H1 (cell line): ENCODE measurements around the gene PRUNE1.
A peak's percentile ranks its signal among the peaks of the same experiment; 100 is the strongest.

Source experiments
- CEBPB ChIP-seq: IDR thresholded peaks from 2 replicates; pipeline ENCODE4 v1.6.1; 2012; ENCODE audit warnings: low read depth, low read length
- CHD2 ChIP-seq: IDR thresholded peaks from 2 replicates; pipeline ENCODE4 v1.6.1; 2012; ENCODE audit warnings: low read length, improper control_type of control experiment
- CHD7 ChIP-seq: fragments of 300-600 bp; sonication (generic); IDR thresholded peaks from 2 replicates; pipeline ENCODE4 v1.7.1; 2012; ENCODE audit warnings: low read length, moderate library complexity, mild to moderate bottlenecking, inconsistent platforms; ENCODE audit not compliant: insufficient replicate concordance
- CTCF ChIP-seq, 3 experiments: IDR thresholded peaks; 1 replicate in 2 of 3; 2 replicates in 1 of 3; pipeline versions ENCODE4 v1.5.1 to v1.6.1; 2011; ENCODE audit warnings: low read length in 3 of 3, mild to moderate bottlenecking in 3 of 3, inconsistent platforms in 2 of 3, low read depth in 1 of 3, moderate library complexity in 1 of 3; ENCODE audit not compliant: insufficient read depth in 1 of 3; ENCODE audit errors: control extremely low read depth in 1 of 3
- EP300 ChIP-seq, 2 experiments: IDR thresholded peaks; 1 replicate in 1 of 2; 2 replicates in 1 of 2; pipeline ENCODE4 v1.6.1; 2011 to 2012; ENCODE audit warnings: low read depth in 2 of 2, low read length in 2 of 2, mild to moderate bottlenecking in 2 of 2, borderline replicate concordance in 1 of 2, inconsistent platforms in 1 of 2, moderate library complexity in 1 of 2
- FOSL1 ChIP-seq: IDR thresholded peaks from 2 replicates; pipeline ENCODE4 v1.6.1; 2011; ENCODE audit warnings: mild to moderate bottlenecking, low read depth, low read length, moderate library complexity; ENCODE audit not compliant: insufficient read depth
- GABPA ChIP-seq: IDR thresholded peaks from 2 replicates; pipeline ENCODE4 v1.6.1; 2011; ENCODE audit warnings: mild to moderate bottlenecking, low read length, moderate library complexity, borderline replicate concordance; ENCODE audit not compliant: insufficient read depth
- NANOG ChIP-seq: IDR thresholded peaks from 2 replicates; pipeline ENCODE4 v1.6.1; 2011; ENCODE audit warnings: low read length, low read depth, mild to moderate bottlenecking, inconsistent platforms; ENCODE audit not compliant: insufficient read depth, poor library complexity, severe bottlenecking
- POLR2A ChIP-seq, 2 experiments: IDR thresholded peaks; 1 replicate in 1 of 2; 2 replicates in 1 of 2; pipeline ENCODE4 v1.6.1; 2011; ENCODE audit warnings: low read depth in 2 of 2, low read length in 2 of 2, mild to moderate bottlenecking in 2 of 2; ENCODE audit errors: control extremely low read depth in 1 of 2
- POU5F1 ChIP-seq: IDR thresholded peaks from 2 replicates; pipeline ENCODE4 v1.6.1; 2011; ENCODE audit warnings: low read depth, mild to moderate bottlenecking, low read length, moderate library complexity
- SRF ChIP-seq: IDR thresholded peaks from 2 replicates; pipeline ENCODE4 v1.6.1; 2011; ENCODE audit warnings: mild to moderate bottlenecking, low read depth, low read length, moderate library complexity
- TEAD4 ChIP-seq: IDR thresholded peaks from 2 replicates; pipeline ENCODE4 v1.6.1; 2012; ENCODE audit warnings: low read depth, low read length, inconsistent platforms, mixed read lengths
- USF2 ChIP-seq: IDR thresholded peaks from 2 replicates; pipeline ENCODE4 v1.6.1; 2011; ENCODE audit warnings: low read length, improper control_type of control experiment

- TF ChIP-seq CTCF (IDR thresholded peaks at IDR 0.05; ENCODE audit: control extremely low read depth in 1 of 3, insufficient read depth in 1 of 3, low read depth in 1 of 3, low read length in 3 of 3) (peak; percentile 53 to 70 (median 62)), TEAD4 (no peak), CEBPB (no peak), CHD2 (no peak), EP300 (IDR thresholded peaks at IDR 0.05; ENCODE audit: borderline replicate concordance in 1 of 2, low read depth in 2 of 2, low read length in 2 of 2) (no peak), NANOG (no peak), USF2 (no peak), POU5F1 (no peak), CHD7 (no peak), POLR2A (IDR thresholded peaks at IDR 0.05; ENCODE audit: control extremely low read depth in 1 of 2, low read depth in 2 of 2, low read length in 2 of 2) (peak; percentile 43 to 84), SRF (no peak), FOSL1 (no peak), GABPA (no peak)
Measured at GRCh38 chr1:151006327-151007052, 1.8 kb upstream of the PRUNE1 start, which contains the start of gene MINDY1.
